ENCODE measurements around the gene ICE2. TPM values are rescaled to one million over a fixed set of nuclear protein-coding genes. Genes with fewer than 3 reads are reported as not detected.
"Not testable (repeated sequence)": the region's sequence is repeated elsewhere in the genome, so short reads cannot be mapped to it uniquely, and the experiment has no call there.

ICE2 gene
- polyA plus RNA-seq, 1 donor: 99.1 TPM

DNA sequence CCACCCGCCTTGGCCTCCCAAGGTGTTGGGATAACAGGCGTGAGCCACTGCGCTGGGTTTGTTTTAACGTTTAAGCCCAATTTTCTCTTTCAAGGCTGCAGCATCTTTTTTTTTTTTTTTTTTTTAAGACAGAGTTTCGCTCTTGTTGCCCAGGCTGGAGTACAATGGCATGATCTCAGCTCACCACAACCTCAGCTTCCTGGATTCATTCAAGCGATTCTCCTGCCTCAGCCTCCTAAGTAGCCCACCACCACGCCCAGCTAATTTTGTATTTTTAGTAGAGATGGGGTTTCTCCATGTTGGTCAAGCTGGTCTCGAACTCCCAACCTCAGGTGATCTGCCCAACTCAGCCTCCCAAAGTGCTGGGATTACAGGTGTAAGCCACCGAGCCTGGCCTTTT, 68.6 kb downstream of the ICE2 start:
- not testable (repeated sequence) for DNase-seq

DNA sequence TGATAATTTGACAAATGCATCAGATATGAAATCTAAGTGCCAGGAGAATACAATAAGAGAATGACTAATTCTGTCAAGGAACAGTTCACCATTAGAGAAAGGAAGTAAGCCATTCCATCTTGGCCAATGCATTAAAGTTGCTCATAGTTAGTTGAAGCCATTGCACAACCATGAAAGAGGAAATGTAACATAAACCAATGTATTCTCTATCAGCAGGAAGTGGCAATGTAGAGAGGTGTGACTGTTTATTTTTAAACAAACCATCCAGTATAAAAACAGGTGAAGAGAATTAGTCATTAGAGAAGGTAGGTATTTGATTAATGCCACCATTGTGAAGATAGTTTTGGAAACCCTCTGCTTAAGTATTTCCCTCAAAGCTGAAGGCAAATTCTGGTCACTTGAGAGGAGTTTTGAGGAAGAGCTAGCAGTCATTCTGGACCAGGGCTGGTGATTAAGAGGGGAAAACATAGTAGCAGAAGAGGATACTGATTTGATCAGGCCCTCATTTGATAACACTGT, 70.4 kb downstream of the ICE2 start:
- no peak for DNase-seq

DNA sequence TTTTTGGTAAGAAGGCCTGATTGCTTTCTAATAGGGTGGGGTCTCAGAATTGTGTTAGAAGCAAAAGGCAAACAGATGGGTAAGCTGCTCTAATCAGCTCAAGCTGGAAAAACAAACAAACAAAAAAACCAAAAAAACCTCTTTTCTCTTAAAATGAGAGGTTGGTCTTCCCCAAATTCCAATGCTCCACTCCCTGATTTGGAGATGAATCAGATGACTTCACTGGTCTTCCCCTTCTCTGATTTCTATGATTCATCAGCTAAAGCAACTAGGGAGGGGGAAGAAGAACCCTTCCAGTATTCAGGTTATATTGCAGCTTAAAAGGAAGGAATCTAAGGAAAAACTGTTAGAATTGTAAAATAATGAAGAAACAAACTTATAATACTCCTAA, 71.5 kb downstream of the ICE2 start:
- DNase-seq: no peak

DNA sequence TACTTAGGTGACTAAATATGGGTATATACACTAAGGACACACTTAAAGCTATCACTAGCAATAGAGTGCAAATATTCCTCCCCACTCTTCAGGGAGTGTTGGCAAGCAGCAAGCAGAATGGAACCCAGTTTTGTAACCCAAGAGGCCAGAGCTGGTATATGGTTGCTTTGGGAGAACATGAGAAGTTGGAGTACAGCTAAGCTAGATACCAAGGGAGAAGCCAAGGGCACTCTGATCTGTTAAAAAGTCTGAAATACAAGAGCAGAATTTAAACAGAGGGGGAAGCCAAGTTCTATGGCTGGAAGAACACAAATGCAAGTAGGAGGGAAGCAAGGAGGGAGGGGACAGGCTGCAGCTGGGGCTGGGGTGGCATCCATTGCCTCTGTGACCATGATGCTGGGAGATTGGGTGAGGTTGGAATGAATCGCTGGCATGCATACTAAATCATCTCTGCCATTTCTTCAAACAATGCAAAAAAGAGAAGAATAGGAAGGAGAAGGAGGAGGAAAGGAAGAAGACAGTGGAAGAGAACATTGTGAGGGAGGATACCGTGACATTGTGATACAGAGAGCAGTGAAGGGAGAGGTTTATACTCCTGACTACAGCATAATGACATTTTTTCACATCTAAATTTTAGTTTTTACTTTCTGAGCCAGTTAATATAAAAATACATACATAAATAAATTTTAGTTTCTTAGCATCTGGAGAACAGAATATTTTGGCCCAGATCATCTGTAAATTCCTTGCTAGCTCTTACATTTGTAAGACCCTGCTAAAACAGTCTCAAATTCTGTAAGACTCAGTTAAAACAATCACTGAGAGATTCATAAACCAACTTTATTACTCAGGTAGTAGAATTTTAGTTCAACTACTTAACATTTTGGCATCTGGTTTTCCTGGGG, 72.2 kb downstream of the ICE2 start:
- DNase-seq: no peak

DNA sequence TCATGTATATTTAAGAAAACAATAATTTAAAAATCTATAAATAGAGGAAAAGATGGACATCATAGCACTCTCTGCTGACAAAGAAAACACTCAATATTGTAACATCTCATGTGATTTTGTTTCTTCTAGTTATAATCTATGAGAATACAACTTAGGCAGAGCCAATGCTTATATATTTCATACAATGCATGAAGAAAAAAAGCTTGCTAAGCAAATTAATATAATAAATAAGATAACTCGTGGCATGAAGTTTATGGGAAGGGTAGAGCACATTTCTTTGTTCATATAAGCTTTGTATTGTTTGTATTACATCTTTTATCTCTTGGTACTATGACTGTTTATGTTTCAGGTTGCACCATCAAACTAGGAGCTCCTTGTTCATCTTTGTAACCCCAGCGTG, 73.5 kb downstream of the ICE2 start:
- no peak for DNase-seq

DNA sequence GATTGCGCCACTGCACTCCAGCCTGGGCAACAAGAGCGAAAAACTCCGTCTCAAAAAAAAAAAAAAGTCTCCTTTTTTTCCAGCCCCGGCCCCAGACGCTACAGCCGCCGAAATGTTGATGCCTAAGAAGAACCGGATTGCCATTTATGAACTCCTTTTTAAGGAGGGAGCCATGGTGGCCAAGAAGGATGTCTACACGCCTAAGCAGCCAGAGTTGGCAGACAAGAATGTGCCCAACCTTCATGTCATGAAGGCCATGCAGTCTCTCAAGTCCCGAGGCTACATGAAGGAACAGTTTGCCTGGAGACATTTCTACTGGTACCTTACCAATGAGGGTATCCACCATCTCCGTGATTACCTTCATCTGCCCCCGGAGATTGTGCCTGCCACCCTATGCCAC, 74.6 kb downstream of the ICE2 start:
- not testable (repeated sequence) for DNase-seq

DNA sequence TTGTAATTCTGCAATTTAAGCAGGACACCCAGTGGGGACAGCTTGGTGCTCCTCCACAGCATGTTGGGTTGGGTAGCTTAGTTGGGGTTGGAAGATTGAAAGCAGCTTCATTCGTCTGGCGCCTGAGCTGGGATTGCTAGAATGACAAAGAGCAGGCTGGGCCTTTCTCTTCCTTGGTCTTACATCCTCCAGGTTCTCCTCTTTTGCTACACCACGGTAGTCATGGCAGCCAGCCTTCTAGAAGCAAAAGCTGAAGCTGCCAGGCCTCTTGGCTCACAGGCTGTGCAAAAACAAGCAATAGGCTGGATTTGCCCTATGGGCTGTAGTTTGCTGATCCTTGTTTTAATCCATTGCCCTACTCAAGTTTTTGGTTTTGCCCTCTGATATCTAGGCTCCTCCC, 78.0 kb downstream of the ICE2 start:
- DNase-seq: no peak

DNA sequence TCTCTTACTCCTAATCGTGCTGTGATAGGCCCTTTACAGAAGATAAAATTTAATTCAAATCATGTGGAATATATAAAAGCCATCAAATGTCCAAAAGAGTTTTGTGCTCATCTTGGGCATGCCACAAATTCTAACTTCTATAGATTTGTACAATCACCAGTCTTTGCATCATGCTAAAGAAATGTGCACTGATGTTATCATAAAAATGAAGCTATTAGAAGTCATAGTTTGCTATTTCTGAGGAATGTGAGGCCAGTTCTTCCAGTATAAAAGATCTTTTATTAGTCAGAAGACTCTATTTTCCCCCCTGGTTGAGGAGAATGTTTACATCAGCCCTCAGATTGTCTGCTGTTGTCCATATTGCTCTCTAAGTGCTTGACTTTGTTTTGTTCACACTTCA, 79.0 kb downstream of the ICE2 start:
- no peak for DNase-seq

DNA sequence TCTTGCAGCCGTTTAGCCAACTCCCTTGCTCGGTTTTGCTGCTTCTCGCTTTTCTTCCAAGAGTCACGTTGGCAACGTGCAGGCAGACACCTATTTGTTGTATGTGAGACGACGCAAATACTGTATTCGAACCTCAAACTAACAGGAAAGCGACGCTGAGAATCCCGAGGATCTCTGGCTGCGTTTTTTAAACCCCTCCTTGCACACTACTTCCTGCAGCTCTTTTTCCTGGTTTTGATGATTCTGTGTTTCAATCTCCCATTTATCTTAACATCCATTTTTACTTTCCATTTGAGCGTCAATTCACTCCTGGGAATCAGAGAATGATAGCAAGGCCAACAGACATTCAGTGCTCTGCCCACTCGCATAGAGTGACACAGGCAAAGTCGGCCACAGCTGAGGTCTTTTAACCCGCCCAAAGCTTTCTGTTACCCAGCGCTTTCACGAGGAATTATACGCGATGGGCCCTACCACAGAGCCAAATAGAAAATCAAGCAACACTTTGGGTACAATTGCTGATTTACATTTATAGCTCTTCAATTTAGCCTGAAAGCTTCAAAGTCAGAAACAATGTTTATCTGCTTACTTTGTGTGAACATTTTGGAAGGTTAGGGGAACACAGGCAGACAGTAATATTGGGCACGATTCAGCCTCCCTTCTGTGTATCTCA, 79.6 kb downstream of the ICE2 start:
- no peak for DNase-seq

DNA sequence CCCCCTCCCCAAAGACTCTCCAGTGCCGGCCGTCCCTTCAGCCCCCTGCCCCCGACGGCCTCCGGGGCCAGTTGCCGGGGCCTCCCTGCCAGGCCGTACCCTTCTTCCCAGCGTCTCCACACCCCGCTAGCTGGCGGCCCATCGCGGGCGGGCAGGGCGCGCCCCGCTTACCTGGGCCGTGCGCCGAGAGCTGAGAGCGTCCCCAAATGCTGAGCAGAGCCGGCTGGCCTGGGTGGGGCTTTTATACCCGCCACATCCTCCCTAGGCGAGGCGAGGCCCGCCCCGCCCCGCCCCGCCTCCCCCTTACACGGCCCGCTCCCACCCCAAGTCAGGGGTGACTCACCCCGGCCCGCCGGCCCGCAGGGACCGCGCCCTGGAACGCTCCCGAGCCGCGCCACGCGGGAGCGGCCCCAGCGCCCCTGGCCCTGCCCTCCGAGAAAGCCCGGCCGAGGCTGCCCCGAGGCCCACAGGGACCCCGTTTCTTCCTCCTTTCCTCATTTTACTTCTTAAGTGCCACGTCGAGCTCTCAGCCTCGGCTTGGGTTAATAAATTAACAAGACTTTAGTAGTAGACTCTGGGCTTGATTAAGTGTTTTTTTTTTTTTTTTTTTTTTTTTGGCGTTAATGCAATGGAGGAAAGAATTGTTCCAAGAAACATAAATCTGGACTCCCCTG, 81.0 kb downstream of the ICE2 start, which contains the start of gene ANXA2:
ANXA2 (minus strand) TSS at position 215 of the 674 bp plus-strand sequence. CDS start 11,911 bp downstream, outside the sequence.
- DNase-seq: peak; percentile 72

DNA sequence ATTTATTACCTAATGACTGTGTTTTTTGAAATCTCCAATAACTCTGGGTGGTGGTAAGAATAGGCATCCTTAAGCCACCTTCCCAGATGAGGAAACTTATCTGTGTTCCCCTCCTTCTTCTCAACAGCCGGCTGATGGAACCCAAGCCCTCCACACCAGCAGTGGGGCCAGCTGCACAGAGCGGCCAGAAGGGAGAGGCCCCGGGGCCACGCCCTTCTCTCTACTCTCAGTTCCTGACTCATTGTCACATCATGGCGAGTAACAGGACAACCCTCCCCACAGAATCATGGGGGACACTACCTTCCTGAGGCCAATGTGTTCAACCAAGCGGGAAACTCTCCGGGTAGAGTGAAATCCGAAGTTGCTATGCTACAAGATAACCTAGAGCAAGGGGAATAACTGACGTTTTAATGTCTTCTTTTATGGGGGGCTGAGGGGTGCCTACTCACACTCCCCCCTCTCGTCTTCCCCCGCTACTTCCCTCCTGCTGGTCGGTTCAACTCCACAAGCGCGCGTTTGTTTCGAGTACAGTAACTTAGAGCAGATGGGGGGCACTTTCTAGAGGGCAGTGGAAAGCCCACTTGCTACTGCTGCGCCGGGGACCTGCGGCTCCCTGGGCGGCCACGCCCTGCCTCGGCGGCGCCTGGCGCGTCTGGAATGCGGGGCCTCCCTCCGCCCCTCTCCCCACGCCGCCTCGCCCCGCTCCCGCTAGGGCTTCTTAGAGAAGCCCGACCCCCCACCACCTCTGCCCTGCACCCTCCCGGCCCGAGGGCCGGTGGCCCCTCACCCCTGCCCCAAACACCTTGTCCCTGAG, 81.8 kb downstream of the ICE2 start:
- no peak for DNase-seq

DNA sequence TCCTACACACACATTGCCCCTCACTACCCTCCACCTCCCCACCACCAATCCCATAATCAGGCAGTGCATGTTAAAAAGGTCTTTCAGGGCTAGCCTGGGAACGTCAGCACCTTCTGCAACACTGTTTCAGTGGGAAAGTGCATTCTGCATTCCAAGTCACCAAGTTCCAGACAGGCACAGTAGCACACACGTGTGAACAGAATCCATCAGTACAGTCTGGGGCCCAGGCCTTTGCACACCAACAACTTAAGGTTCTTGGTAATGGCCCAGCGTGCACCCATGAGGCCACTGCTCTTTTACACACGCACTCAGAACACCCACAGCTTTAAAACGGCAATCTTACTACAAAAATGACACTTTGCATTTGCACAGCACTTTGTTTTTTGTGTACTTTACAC, 82.4 kb downstream of the ICE2 start:
- DNase-seq: no peak

DNA sequence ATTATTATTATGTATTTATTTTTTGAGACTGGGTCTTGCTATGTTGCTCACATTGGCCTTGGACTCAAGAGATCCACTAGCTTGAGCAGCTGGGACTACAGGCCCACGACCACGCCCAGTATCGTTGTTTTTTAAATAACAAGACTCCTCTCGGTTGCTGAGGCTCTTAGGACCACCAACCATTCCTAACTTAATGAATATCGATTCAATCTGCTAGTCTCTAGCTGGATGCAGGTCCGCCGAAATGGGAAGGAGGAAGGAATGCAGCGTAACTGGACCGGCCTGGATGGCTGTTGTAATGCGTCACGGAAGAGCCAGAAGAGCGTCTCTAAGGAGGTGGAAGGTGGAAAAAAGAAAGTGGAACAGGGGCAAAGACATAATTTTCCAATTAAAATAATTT, 82.8 kb downstream of the ICE2 start:
- DNase-seq: no peak

DNA sequence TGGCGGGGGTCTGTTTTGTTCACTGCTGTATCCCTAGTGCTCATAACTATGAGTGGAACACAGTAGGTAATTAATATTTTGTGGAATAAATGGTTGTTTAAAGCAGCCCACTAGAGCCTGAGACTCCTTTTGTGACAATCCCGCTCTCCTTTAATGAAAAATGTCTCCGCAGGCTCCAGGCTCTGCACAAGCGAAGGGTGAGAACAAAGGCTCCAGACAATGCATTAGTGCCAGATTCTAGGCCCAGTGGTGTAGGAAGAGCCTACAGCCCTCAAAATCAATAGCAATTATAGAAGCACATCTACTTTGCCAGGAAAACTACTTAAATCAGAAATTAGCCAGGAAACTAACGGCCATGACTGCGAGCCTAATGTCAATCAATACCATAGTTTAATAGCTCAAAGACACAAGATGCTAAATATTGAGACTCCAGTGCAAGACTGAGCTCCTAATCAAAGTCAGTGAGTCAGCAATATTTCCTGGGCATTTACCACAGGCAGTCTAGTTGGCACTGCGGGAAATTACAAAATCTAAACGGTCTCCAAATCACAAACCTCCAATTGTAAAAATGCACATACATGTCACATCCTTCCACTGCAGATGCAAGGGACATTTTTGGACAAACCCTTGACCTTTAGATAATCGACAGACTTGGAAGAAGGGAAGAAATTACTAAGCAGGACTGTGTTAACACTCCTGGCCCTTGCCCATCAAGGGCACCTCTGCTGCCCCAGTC, 83.5 kb downstream of the ICE2 start:
- no peak for DNase-seq

DNA sequence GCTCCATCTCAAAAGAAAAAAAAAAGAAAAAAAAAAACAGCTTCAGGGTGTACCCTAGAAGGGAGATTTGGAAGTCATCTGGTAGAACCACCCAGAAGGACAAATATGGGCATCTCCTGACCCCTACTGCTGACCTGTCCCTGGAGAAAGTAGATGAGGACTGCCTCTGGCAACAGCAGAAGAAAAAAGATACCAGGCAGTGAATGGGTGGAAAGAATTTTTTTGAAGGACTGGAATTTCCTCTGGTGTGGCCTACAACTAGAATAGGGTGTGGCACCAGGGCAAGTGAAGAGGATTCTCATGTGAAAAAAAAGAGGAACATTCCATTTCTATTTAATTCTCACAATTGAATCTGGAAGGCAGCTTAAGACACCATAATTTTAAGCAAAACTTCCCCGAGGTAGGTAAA, 84.2 kb downstream of the ICE2 start:
- no peak for DNase-seq

DNA sequence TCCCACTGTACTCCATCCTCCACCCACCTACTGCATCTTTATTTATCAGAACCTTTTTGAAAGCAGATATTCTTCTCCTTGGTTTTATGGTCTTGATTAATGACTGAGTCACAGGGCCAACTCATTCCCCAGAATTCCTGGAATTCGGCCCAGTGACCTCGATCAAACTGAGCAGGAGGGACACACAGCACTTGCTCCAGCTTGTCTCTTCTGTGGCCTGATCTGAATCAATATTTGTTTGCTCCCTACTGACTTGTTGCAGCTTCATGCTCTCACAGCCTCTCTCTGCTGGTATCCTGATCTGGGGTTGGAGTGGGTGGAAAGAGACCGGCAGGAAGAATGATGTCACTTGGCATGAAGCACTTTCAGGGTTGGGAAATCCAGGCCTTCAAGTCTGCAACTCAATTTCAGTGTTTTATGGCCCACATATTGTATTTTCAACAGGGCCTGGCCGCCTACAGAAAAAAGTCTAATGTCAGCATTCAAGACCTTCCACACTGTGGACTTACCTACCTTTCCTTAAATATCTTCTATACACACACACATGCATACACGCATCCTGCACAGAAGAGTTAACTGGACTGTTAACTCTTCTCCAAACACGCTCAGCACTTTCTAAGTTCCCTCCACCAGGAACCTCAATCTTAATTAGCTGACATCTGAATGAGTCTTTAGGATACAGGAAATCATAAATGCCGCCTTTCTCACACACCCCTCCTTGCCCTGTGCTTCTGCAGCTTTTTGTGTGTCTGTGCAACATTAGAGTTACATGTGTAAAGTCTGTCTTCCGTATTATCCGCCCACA, 85.8 kb downstream of the ICE2 start:
- DNase-seq: peak; percentile 76

DNA sequence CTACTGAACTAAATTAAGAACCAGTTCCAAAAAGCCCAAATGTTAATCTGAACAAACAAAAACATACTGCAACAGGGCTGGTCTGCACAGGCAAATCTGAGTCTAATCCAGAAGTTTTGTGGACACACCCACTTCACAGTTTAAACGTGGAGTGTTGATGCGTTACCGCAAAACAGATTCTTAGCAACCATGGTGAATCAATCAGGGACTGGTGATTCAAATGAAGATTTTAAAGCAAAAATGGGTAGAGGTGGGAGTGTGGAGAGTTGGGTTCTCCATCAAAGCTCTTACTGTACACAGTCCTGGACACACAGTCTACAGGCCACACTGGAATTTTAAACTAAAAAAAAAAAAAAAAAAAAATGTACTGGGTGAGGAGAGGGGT, 86.3 kb downstream of the ICE2 start:
- no peak for DNase-seq

DNA sequence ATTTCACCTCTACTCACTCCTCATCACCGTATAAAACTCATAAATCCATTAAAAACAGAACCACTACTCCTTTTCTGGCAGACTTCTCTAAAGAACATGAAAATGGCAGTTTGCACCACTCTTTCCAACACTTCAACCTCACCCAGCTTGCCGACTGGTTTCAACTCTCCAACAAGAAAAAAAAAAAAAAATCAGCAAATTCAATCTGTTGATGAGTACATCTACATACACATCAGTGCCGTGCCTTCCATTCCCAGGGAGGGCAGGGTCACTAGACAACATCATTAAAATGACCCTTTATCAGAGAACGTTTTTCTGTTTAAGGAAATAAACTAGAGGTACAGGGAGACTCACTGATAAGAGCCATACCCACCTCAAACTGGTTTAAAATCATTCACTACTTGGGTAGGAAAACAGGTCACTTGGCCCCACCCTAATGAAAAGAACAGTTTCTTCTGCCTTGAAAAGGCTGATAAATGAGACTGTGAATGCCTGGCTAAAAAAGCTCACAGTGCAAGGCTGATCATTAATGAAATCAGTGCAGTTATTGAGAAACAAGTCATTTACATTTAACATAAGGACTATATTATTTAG, 87.1 kb downstream of the ICE2 start:
- no peak for DNase-seq

DNA sequence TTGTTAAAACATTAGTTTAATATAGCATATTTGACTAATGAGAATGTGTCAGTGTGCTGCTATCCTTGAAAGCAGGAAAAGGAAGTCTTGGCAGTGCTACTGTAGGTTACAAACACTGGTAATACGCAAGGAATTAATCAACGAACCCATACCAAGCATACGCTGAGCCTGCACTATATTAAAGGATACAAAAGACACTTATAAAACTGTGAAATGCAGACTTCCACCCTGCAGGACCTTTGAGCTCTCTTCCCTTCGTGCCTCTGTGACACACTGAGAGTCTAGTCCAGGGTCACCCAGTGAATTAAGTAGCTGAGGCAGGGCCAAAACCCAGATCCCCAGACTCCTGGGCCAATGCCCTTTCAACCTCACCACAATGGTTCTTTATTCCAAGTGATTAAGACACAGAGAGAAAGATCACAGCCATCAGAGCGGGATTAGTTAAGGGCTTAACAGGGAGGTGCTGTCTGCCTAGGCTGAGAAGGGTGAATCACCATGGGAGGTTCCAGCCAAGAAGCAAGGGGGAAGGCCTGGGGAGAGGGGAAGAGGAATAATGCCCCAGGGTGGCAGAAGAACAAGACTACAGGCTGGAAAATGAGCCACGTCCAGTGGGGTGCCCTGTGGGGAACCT, 88.0 kb downstream of the ICE2 start:
- DNase-seq: no peak

All from left kidney (tissue), 2 donors.